K562 (cell line): ENCODE measurements around the gene CIB1. TPM values are rescaled to one million over a fixed set of nuclear protein-coding genes. Genes with fewer than 3 reads are reported as not detected.

Experiments used
- ATF6 ChIP-seq: sonication (generic); formaldehyde crosslinking; IDR thresholded peaks from 2 replicates; pipeline ENCODE4 v1.4.0; 2020; ENCODE audit warnings: mild to moderate bottlenecking, missing genetic modification reagents
- BCL6 ChIP-seq: fragments of 250-450 bp; sonication (Bioruptor Pico); IDR thresholded peaks from 2 replicates; pipeline ENCODE4 v1.4.0; 2020
- BRD9 ChIP-seq: fragments of 450-650 bp; IDR thresholded peaks from 2 replicates; pipeline ENCODE4 v1.6.1; 2018; ENCODE audit warnings: low read depth; ENCODE audit not compliant: partially characterized antibody
- CREBBP ChIP-seq: IDR thresholded peaks from one replicate; pipeline ENCODE4 v1.6.1; 2012; ENCODE audit warnings: low read depth, mild to moderate bottlenecking, control low read depth, inconsistent platforms, low read length
- CSDE1 ChIP-seq, 2 experiments: fragments of 450-650 bp; IDR thresholded peaks; 2 replicates each; pipeline ENCODE4 v1.6.1; 2016; ENCODE audit warnings: mild to moderate bottlenecking in 1 of 2
- E2F3 ChIP-seq: fragments of 250-450 bp; sonication (Bioruptor Pico); IDR thresholded peaks from 2 replicates; pipeline ENCODE4 v1.4.0; 2020; ENCODE audit warnings: mild to moderate bottlenecking
- ELF4 ChIP-seq: fragments of 450-650 bp; formaldehyde crosslinking; IDR thresholded peaks from 2 replicates; pipeline ENCODE4 v1.4.0; 2022; ENCODE audit warnings: missing genetic modification characterization
- ETV1 ChIP-seq: fragments of 450-650 bp; conservative IDR thresholded peaks from 2 replicates; pipeline ENCODE4 v1.6.1; 2016; ENCODE audit warnings: missing genetic modification characterization, control low read depth, low read depth, missing compliant biosample characterization
- HCFC1 ChIP-seq: IDR thresholded peaks from 2 replicates; pipeline ENCODE4 v1.6.1; 2012; ENCODE audit warnings: low read depth, low read length, improper control_type of control experiment
- HNRNPH1 ChIP-seq: fragments of 200-400 bp; formaldehyde crosslinking; optimal IDR thresholded peaks from 2 replicates; pipeline ENCODE3; 2017; ENCODE audit warnings: low read depth, mild to moderate bottlenecking, low read length, moderate library complexity
- HNRNPK ChIP-seq: fragments of 200-400 bp; formaldehyde crosslinking; IDR thresholded peaks from one replicate; pipeline ENCODE4 v1.6.1; 2018; ENCODE audit warnings: mild to moderate bottlenecking, low read depth, low read length; ENCODE audit not compliant: poor library complexity, severe bottlenecking
- HOMEZ ChIP-seq: fragments of 250-450 bp; sonication (Bioruptor Pico); IDR thresholded peaks from 2 replicates; pipeline ENCODE4 v1.4.0; 2020; ENCODE audit warnings: mild to moderate bottlenecking, moderate library complexity
- HSF4 ChIP-seq: fragments of 250-450 bp; sonication (Bioruptor Pico); IDR thresholded peaks from 2 replicates; pipeline ENCODE4 v2.1.2; 2022; ENCODE audit warnings: mild to moderate bottlenecking, moderate library complexity, borderline replicate concordance
- KHSRP ChIP-seq: fragments of 450-650 bp; IDR thresholded peaks from 2 replicates; pipeline ENCODE4 v1.6.1; 2017
- MED1 ChIP-seq: sonication (generic); formaldehyde crosslinking; IDR thresholded peaks from 2 replicates; pipeline ENCODE4 v1.8.1; 2023; ENCODE audit warnings: missing genetic modification reagents, borderline replicate concordance
- MEIS2 ChIP-seq: fragments of 450-650 bp; IDR thresholded peaks from 2 replicates; pipeline ENCODE4 v1.6.1; 2014; ENCODE audit warnings: mild to moderate bottlenecking; ENCODE audit not compliant: partially characterized antibody
- NRF1 ChIP-seq, 2 experiments: fragments of 450-650 bp; IDR thresholded peaks in 1 of 2; conservative IDR thresholded peaks in 1 of 2; 2 replicates each; pipeline ENCODE4 v1.6.1; 2014; ENCODE audit warnings: mild to moderate bottlenecking in 2 of 2
- PML ChIP-seq: IDR thresholded peaks from 2 replicates; pipeline ENCODE4 v1.6.1; 2012; ENCODE audit warnings: low read length, inconsistent platforms
- PYGO2 ChIP-seq: fragments of 450-650 bp; IDR thresholded peaks from 2 replicates; pipeline ENCODE4 v1.6.1; 2016; ENCODE audit warnings: mild to moderate bottlenecking, missing genetic modification characterization, moderate library complexity, missing compliant biosample characterization
- SETDB1 ChIP-seq: IDR thresholded peaks from one replicate; pipeline ENCODE4 v1.6.1; 2012; ENCODE audit warnings: low read length, control low read depth, inconsistent platforms
- SMARCA4 ChIP-seq: fragments of 450-650 bp; IDR thresholded peaks from 2 replicates; pipeline ENCODE4 v1.6.1; 2016
- SREBF1 ChIP-seq: fragments of 150-350 bp; IDR thresholded peaks from 2 replicates; pipeline ENCODE4 v1.6.1; 2014; ENCODE audit warnings: antibody characterized with exemption, low read depth, low read length, borderline replicate concordance
- SRSF7 ChIP-seq: fragments of 200-400 bp; formaldehyde crosslinking; optimal IDR thresholded peaks from 2 replicates; pipeline ENCODE3; 2017; ENCODE audit warnings: mild to moderate bottlenecking, low read depth, low read length
- ZKSCAN8 ChIP-seq: fragments of 200-800 bp; sonication (Bioruptor generic); IDR thresholded peaks from 2 replicates; pipeline ENCODE4 v1.6.1; 2016; ENCODE audit warnings: missing genetic modification characterization, missing compliant biosample characterization
- ZNF41 ChIP-seq: fragments of 250-450 bp; sonication (Bioruptor Pico); conservative IDR thresholded peaks from 2 replicates; pipeline ENCODE4 v1.4.0; 2020; ENCODE audit warnings: mild to moderate bottlenecking
- ZNF444 ChIP-seq: fragments of 250-450 bp; sonication (Bioruptor Pico); IDR thresholded peaks from 2 replicates; pipeline ENCODE4 v1.4.0; 2020; ENCODE audit warnings: mild to moderate bottlenecking, moderate library complexity
- ZNF561 ChIP-seq: fragments of 450-650 bp; formaldehyde crosslinking; conservative IDR thresholded peaks from 2 replicates; pipeline ENCODE4 v1.4.0; 2020; ENCODE audit warnings: mild to moderate bottlenecking, moderate library complexity
- ZNF77 ChIP-seq: fragments of 250-450 bp; sonication (Bioruptor Pico); IDR thresholded peaks from 2 replicates; pipeline ENCODE4 v1.5.0; 2020
- polyA plus RNA-seq, 8 experiments: library from polyadenylated mRNA; depleted of rRNA in 4 of 8; stranded (reverse) in 5 of 8; unstranded in 3 of 8; fragments of >200 nt; fragmentation: Nextera tagmentation in 2 of 8; fragmentation: Illumina TruSeq in 1 of 8; extraction: Ambion mirVana in 2 of 8; extraction: Trizol in 1 of 8; gene quantifications; 2 replicates each; pipeline versions ENCODE4 v1.2.1 to v1.2.3, GENCODE V29; 2011 to 2014; ENCODE audit warnings: inconsistent platforms in 1 of 8, missing spikeins in 1 of 8
- total RNA-seq, 7 experiments: library from RNA; depleted of rRNA in 6 of 7; stranded (reverse); fragments of >200 nt in 6 of 7; fragmentation: Illumina TruSeq in 2 of 7; extraction: Trizol in 2 of 7; gene quantifications; 2 replicates each; pipeline versions ENCODE4 v1.2.1 to v1.2.3, GENCODE V29; 2011 to 2021; ENCODE audit warnings: low replicate concordance in 1 of 7

Gene CIB1
- total and polyA plus RNA-seq, 9 of the 15 experiments (the other 6 are each of a cell fraction or from before 2014, with no cell fraction given) = 14.9 to 136 (median 64.5) TPM

GRCh38 chr15:90249203-90249863, 15.6 kb upstream of the CIB1 start, which contains the start of gene TTLL13 (continued):
- TF ChIP-seq ATF6 (CRISPR knock-in tag) = 0 out of 2 replicates have a peak, but pooled peaks have one; percentile 15
- no peak for TF ChIP-seq HNRNPH1
- no peak for TF ChIP-seq HSF4
- no peak for TF ChIP-seq HCFC1
- no peak for TF ChIP-seq ZKSCAN8 (CRISPR knock-in tag)
- no peak for TF ChIP-seq MED1 (CRISPR knock-in tag)
- TF ChIP-seq PYGO2 (tag) = no peak
- no peak for TF ChIP-seq BCL6 (CRISPR knock-in tag)
- no peak for TF ChIP-seq ELF4 (CRISPR knock-in tag)
- no peak for TF ChIP-seq SRSF7
- TF ChIP-seq ZNF77 (CRISPR knock-in tag) = no peak
- TF ChIP-seq HOMEZ (CRISPR knock-in tag) = no peak
- TF ChIP-seq PML = no peak
- TF ChIP-seq ETV1 (tag) = no peak
- TF ChIP-seq SETDB1 = no peak
- TF ChIP-seq ZNF561 (CRISPR knock-in tag) = no peak
- TF ChIP-seq KHSRP = no peak
- no peak for TF ChIP-seq CREBBP
- no peak for TF ChIP-seq SREBF1
- TF ChIP-seq ZNF41 (CRISPR knock-in tag) = no peak
- TF ChIP-seq BRD9 = no peak
- TF ChIP-seq NRF1 (conservative IDR thresholded peaks at IDR 0.05 in 1 of 2, IDR thresholded peaks at IDR 0.05 in 1 of 2) = peak; percentile 31 to 61; a peak in 3 of 4 replicates
- TF ChIP-seq CSDE1 (IDR thresholded peaks at IDR 0.05) = peak in 1 of 2 experiments; percentile 72; a peak in 1 of 4 replicates
- no peak for TF ChIP-seq E2F3 (CRISPR knock-in tag)
- TF ChIP-seq HNRNPK = no peak
- 0 out of 2 replicates have a peak, but pooled peaks have one; percentile 27 for TF ChIP-seq SMARCA4
- no peak for TF ChIP-seq ZNF444
- TF ChIP-seq MEIS2 = no peak
